WI38 (cell line): Measurements from ENCODE around the gene TBX10.

Source experiments
- H3K4me3 ChIP-seq: 2 replicates; pipeline ENCODE4 v1.5.1; 2011; ENCODE audit warnings: low read depth, mild to moderate bottlenecking, control low read depth, low read length
- TF ChIP-seq, protein P1 (sequence below): IDR thresholded peaks from 2 replicates; pipeline ENCODE4 v1.5.1; 2012; ENCODE audit warnings: low read depth, mild to moderate bottlenecking, control low read depth, low read length

TBX10 gene

GRCh38 chr11:67615728-67616430 lies 23.7 kb downstream of the TBX10 start:
- H3K4me3 ChIP-seq = no peak overlapping the region
- TF ChIP-seq, protein P1, sequence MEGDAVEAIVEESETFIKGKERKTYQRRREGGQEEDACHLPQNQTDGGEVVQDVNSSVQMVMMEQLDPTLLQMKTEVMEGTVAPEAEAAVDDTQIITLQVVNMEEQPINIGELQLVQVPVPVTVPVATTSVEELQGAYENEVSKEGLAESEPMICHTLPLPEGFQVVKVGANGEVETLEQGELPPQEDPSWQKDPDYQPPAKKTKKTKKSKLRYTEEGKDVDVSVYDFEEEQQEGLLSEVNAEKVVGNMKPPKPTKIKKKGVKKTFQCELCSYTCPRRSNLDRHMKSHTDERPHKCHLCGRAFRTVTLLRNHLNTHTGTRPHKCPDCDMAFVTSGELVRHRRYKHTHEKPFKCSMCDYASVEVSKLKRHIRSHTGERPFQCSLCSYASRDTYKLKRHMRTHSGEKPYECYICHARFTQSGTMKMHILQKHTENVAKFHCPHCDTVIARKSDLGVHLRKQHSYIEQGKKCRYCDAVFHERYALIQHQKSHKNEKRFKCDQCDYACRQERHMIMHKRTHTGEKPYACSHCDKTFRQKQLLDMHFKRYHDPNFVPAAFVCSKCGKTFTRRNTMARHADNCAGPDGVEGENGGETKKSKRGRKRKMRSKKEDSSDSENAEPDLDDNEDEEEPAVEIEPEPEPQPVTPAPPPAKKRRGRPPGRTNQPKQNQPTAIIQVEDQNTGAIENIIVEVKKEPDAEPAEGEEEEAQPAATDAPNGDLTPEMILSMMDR = no peak

- H3K4me3 ChIP-seq = no peak overlapping the region
- TF ChIP-seq, protein P1 = 0 out of 2 replicates have a peak, but pooled peaks have one; percentile 8
Observed at GRCh38 chr11:67614730-67615714, 24.5 kb downstream of the TBX10 start.

GRCh38 chr11:67613960-67614715 lies 25.4 kb downstream of the TBX10 start:
- no peak overlapping the region for H3K4me3 ChIP-seq
- TF ChIP-seq, protein P1 = peak; percentile 59

DNA sequence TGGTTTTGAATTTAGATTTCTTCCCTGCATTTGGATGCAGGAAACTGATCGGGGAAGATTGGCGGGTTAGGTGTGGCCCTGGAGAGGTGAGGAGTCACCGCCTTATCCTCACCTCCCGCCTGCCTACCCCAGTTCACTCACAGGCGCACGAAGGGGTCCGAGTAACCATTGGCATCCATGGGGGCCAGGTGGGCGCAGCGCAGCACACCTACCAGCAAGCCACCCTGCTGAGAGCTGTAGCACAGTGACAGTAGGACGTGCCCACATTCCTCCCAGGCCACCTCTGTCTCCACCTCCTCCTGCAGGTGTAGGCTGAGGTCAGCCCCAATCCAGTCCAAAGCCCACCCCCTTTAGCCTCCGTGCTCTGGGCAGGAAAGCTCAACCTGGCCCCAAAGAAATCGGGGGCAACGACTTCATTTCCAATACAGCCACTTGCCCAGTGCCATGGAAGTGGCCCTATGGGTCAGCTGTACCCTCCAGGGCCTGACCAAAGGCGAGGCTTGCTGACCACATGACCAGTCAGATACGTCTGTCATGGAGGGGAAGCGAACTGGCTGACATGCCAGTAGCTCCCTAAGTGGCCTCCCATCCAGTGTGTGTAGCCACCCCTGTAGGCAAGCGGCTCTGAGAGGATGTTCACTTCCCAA lies 26.1 kb downstream of the TBX10 start:
- no peak overlapping the region for H3K4me3 ChIP-seq
- TF ChIP-seq, protein P1 = no peak

- TF ChIP-seq, protein P1 = no peak
- H3K4me3 ChIP-seq = no peak overlapping the region
Observed at GRCh38 chr11:67612751-67613150, 26.8 kb downstream of the TBX10 start.

DNA sequence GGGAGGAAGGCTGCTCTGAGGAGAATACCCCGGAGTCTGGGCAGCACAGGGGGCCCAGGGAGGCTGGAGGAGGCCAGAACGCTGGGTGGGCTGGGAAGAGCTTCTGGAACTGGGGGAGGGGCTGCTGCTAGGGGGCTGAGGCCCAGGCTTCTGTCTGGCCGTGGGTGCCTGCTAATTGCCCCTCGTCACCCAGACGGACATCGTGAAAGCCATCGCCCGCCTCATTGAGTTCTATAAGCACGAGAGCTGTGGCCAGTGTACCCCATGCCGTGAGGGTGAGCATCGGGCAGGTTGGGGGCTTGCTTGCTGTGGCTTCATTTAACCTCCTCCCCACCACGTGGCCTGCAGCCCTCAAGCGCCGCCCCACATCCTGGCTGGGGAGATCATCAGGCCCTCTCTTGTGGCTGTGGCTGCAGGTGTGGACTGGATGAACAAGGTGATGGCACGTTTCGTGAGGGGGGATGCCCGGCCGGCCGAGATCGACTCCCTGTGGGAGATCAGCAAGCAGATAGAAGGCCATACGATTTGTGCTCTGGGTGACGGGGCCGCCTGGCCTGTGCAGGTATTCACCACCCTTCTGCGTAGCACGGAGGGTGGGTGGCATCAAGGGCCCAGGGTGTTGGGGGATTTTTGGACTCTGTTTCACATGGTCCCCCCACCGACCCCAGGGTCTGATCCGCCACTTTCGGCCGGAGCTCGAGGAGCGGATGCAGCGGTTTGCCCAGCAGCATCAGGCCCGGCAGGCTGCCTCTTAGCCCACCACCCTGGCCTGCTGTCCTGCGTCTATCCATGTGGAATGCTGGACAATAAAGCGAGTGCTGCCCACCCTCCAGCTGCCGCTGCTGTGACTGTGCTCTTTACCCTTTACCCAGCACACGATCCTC lies 27.6 kb downstream of the TBX10 start:
- TF ChIP-seq, protein P1 = no peak
- H3K4me3 ChIP-seq = no peak overlapping the region
